Osteocyte (in vitro differentiated cells): ENCODE results near the gene TRNP1. TPM values are rescaled to one million over a fixed set of nuclear protein-coding genes. Genes with fewer than 3 reads are reported as not detected.

ENCODE experiments used
- DNase-seq: peaks from one replicate; pipeline ENCODE4 v3.0.0; 2021; ENCODE audit warnings: mixed read lengths; ENCODE audit not compliant: unreplicated experiment; ENCODE audit errors: extremely low spot score
- H3K27ac Mint-ChIP-seq: one replicate; pipeline ENCODE4 v1.8.0; 2021; ENCODE audit warnings: mild to moderate bottlenecking, mixed read lengths; ENCODE audit not compliant: unreplicated experiment
- H3K27me3 Mint-ChIP-seq: one replicate; pipeline ENCODE4 v1.8.0; 2021; ENCODE audit warnings: mixed read lengths; ENCODE audit not compliant: unreplicated experiment
- H3K36me3 Mint-ChIP-seq: one replicate; pipeline ENCODE4 v1.8.0; 2021; ENCODE audit warnings: mixed read lengths; ENCODE audit not compliant: unreplicated experiment
- H3K4me1 Mint-ChIP-seq: one replicate; pipeline ENCODE4 v1.8.0; 2021; ENCODE audit warnings: mixed read lengths; ENCODE audit not compliant: unreplicated experiment
- H3K4me3 Mint-ChIP-seq: one replicate; pipeline ENCODE4 v1.8.0; 2021; ENCODE audit warnings: mild to moderate bottlenecking, moderate library complexity, mixed read lengths; ENCODE audit not compliant: unreplicated experiment
- H3K9me3 Mint-ChIP-seq: one replicate; pipeline ENCODE4 v1.8.0; 2021; ENCODE audit warnings: mixed read lengths; ENCODE audit not compliant: unreplicated experiment
- total RNA-seq: library from RNA; stranded (reverse); gene quantifications from 2 replicates; pipeline ENCODE4 v1.2.1, GENCODE V29; 2021
- TF ChIP-seq, protein P1 (sequence below): fragments of 200-600 bp; sonication (generic); IDR thresholded peaks from 2 replicates; pipeline ENCODE4 v1.5.0; 2021; ENCODE audit warnings: antibody characterized with exemption, mild to moderate bottlenecking, moderate library complexity

Gene TRNP1
- total RNA-seq, 1 donor from 2014 or later = 33.7 TPM

DNA sequence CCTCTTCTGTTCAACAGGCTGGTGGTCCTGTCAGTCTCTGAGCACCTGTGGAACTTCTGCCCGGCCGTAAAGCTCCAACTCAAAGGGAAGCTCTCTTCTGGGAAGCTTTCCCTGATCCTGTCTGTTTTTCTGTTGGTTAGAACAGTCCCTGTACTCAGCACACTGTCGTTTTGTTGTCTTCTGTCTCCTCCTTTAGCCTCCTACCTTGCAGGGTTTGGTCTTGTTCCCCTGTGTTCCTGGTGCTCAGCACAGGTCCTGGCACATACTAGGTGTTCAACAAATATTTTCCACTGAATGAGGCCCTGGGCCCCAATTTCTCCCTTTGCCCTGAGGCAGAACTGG, 32.9 kb upstream of the TRNP1 start:
- peak overlapping the region; percentile 60 for H3K4me3 Mint-ChIP-seq
- H3K27me3 Mint-ChIP-seq = peaks cover 51% of the 10 kb centered on the region
- peaks cover 7% of the 10 kb centered on the region for H3K9me3 Mint-ChIP-seq
- no peaks in the 10 kb centered on the region for H3K36me3 Mint-ChIP-seq
- DNase-seq = no peak
- peaks cover 6% of the 10 kb centered on the region for H3K4me1 Mint-ChIP-seq
- H3K27ac Mint-ChIP-seq = no peak overlapping the region
- TF ChIP-seq, protein P1, sequence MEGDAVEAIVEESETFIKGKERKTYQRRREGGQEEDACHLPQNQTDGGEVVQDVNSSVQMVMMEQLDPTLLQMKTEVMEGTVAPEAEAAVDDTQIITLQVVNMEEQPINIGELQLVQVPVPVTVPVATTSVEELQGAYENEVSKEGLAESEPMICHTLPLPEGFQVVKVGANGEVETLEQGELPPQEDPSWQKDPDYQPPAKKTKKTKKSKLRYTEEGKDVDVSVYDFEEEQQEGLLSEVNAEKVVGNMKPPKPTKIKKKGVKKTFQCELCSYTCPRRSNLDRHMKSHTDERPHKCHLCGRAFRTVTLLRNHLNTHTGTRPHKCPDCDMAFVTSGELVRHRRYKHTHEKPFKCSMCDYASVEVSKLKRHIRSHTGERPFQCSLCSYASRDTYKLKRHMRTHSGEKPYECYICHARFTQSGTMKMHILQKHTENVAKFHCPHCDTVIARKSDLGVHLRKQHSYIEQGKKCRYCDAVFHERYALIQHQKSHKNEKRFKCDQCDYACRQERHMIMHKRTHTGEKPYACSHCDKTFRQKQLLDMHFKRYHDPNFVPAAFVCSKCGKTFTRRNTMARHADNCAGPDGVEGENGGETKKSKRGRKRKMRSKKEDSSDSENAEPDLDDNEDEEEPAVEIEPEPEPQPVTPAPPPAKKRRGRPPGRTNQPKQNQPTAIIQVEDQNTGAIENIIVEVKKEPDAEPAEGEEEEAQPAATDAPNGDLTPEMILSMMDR = no peak

DNA sequence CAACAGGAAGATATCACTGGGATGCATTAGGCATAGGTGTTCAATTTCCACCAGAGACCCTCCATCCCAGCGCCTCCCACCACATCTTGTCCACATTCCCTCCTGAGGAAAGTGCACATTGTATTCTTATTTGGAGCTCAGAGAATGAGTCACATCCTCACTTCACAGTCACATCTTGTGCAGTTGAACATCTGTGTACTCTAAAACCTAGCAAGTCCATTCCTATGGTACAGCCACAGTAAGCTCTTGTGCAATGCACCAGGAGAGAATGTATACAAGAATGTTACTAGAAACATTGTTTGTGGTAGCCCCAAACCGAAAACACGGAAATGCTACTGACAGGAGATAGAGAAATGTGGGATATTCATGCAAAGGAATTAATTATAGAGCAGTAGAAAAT, 31.7 kb upstream of the TRNP1 start:
- Mint-ChIP-seq H3K4me1 (peaks cover 6% of the 10 kb centered on the region), H3K27ac (no peak overlapping the region), H3K9me3 (no peaks in the 10 kb centered on the region), H3K4me3 (no peak overlapping the region), H3K27me3 (peaks cover 44% of the 10 kb centered on the region), H3K36me3 (no peaks in the 10 kb centered on the region)
- no peak for DNase-seq
- TF ChIP-seq, protein P1 = no peak

DNA sequence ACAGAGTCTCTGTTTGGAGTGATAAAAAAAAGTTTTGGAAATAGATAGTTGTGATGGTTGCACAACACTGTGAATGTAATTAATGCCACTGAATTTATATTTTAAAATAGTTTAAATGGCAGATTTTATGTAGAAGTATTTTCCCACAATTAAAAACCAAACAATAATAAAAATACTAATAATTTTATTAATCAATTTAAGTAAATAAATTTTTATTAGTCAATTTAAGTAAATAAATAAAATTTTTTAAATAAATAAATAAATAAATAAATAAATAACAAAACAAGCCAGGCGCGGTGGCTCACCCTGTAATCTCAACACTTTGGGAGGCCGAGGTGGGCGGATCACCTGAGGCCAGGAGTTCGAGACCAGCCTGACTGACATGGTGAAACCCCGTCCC, 28.3 kb upstream of the TRNP1 start:
- H3K4me3 Mint-ChIP-seq = no peak overlapping the region
- H3K27ac Mint-ChIP-seq = no peak overlapping the region

DNA sequence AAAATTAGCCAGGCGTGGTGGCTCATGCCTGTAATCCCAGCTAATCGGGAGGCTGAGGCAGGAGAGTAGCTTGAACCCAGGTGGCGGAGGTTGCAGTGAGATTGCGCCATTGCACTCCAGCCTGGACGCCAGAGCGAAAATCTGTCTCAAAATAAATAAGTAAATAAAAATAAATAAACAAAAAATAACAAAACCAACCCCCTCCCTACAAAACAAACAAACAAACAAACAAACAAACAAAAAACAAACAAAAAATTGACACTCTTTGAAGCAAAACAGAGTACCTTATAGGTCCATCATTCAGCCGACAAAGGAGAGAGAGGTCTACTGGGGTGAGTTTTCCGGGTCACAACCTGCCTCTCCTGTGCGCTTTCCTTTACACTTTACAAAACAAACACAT, 27.9 kb upstream of the TRNP1 start:
- no peaks in the 10 kb centered on the region for H3K9me3 Mint-ChIP-seq
- TF ChIP-seq, protein P1 = no peak
- H3K4me3 Mint-ChIP-seq = no peak overlapping the region
- no peak overlapping the region for H3K27ac Mint-ChIP-seq
- no peak for DNase-seq
- H3K27me3 Mint-ChIP-seq = peaks cover 26% of the 10 kb centered on the region
- peaks cover 3% of the 10 kb centered on the region for H3K4me1 Mint-ChIP-seq
- no peaks in the 10 kb centered on the region for H3K36me3 Mint-ChIP-seq

More for the DNA sequence above, 28.3 kb upstream of the TRNP1 start:
- Mint-ChIP-seq H3K27me3 (peaks cover 28% of the 10 kb centered on the region), H3K9me3 (no peaks in the 10 kb centered on the region), H3K36me3 (no peaks in the 10 kb centered on the region), H3K4me1 (peaks cover 6% of the 10 kb centered on the region)
- TF ChIP-seq, protein P1 = no peak
- no peak for DNase-seq

DNA sequence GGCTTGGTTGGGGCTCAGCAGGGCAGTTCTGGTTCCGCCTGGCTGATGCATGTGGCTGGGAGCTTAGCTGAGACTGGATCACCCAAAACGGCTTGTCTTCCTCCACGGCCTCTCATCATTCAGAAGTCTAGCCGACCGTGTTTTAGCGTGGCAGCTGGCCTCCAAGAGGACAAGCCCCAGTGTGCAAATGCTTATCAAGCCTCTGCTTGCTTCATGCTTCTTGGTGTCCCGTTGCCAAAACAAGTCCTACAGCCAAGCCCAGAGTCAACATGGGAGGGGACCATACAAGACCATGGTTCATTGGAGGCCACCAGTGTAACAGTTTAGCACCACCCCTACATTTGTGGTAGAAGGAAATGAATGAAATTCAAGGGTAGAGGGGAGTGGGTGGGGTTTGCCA, 22.7 kb upstream of the TRNP1 start:
- peaks cover 4% of the 10 kb centered on the region for H3K27me3 Mint-ChIP-seq
- H3K4me3 Mint-ChIP-seq = no peak overlapping the region
- H3K9me3 Mint-ChIP-seq = no peaks in the 10 kb centered on the region
- no peak overlapping the region for H3K27ac Mint-ChIP-seq
- H3K36me3 Mint-ChIP-seq = no peaks in the 10 kb centered on the region
- TF ChIP-seq, protein P1 = no peak
- peaks cover 10% of the 10 kb centered on the region for H3K4me1 Mint-ChIP-seq
- no peak for DNase-seq
